ENCODE results near the gene MYO15A. TPM values are rescaled to one million over a fixed set of nuclear protein-coding genes. Genes with fewer than 3 reads are reported as not detected.

The MYO15A gene
- total RNA-seq, 2 experiments from 2014 or later = 0.27 to 0.46 TPM

- ChIA-PET CTCF (no interaction called here), POLR2A (no interaction called here)
These were observed 85.8 kb downstream of the MYO15A start for GRCh38 chr17:18194394-18194793.

- CTCF ChIA-PET = no interaction called here
- POLR2A ChIA-PET = no interaction called here
These were observed 86.2 kb downstream of the MYO15A start for GRCh38 chr17:18194804-18195203.

GRCh38 chr17:18195246-18195645 lies 86.7 kb downstream of the MYO15A start:
- CTCF ChIA-PET = no interaction called here
- POLR2A ChIA-PET = no interaction called here

- CTCF ChIA-PET = interaction anchor here (1.2 to 2.2 kb wide), 4 partner anchors 9 to 58 kb away, joined by 3 to 7 read pairs (median 6); partner anchors contain the start of gene ALKBH5
- POLR2A ChIA-PET = no interaction called here
These were observed 89.1 kb downstream of the MYO15A start for GRCh38 chr17:18197535-18198194.

- ChIA-PET POLR2A (no interaction called here), CTCF (interaction anchor here (1.2 to 2.2 kb wide), 3 partner anchors 10 to 59 kb away, joined by 3 to 7 read pairs (median 7); partner anchors contain the start of gene ALKBH5)
These were observed 90.0 kb downstream of the MYO15A start for GRCh38 chr17:18198530-18198929.

GRCh38 chr17:18201108-18201507 lies 92.6 kb downstream of the MYO15A start:
- ChIA-PET POLR2A (no interaction called here), CTCF (interaction anchor here (1.2 to 2.6 kb wide), 3 partner anchors 9 to 60 kb away, joined by 3 to 6 read pairs (median 3); no protein-coding TSS in a partner anchor)

GRCh38 chr17:18203308-18203707 lies 94.8 kb downstream of the MYO15A start:
- POLR2A ChIA-PET = no interaction called here

GRCh38 chr17:18205861-18206260 lies 97.3 kb downstream of the MYO15A start:
- CTCF ChIA-PET = interaction anchor here (1.2 kb wide), 1 partner anchor 15 kb away, joined by 4 read pairs; no protein-coding TSS in a partner anchor

More at GRCh38 chr17:18203308-18203707, 94.8 kb downstream of the MYO15A start:
- CTCF ChIA-PET = interaction anchor here (1.0 kb wide), 1 partner anchor 17 kb away, joined by 3 read pairs; no protein-coding TSS in a partner anchor

GRCh38 chr17:18206962-18207361 lies 98.4 kb downstream of the MYO15A start:
- CTCF ChIA-PET = interaction anchor here (1.2 kb wide), 1 partner anchor 14 kb away, joined by 4 read pairs; no protein-coding TSS in a partner anchor

More at GRCh38 chr17:18205861-18206260, 97.3 kb downstream of the MYO15A start:
- POLR2A ChIA-PET = no interaction called here

GRCh38 chr17:18208092-18208491 lies 99.5 kb downstream of the MYO15A start:
- ChIA-PET CTCF (no interaction called here), POLR2A (no interaction called here)

More at GRCh38 chr17:18206962-18207361, 98.4 kb downstream of the MYO15A start:
- POLR2A ChIA-PET = no interaction called here

GRCh38 chr17:18213666-18214270 lies 105.2 kb downstream of the MYO15A start:
- CTCF ChIA-PET = interaction anchor here (1.2 to 1.3 kb wide), 2 partner anchors 26 to 29 kb away, joined by 3 read pairs; no protein-coding TSS in a partner anchor
- POLR2A ChIA-PET = interaction anchor here (0.6 kb wide), 1 partner anchor 12 kb away, joined by 7 read pairs; the partner anchor contains the start of gene LLGL1

GRCh38 chr17:18216906-18217305 lies 108.3 kb downstream of the MYO15A start:
- POLR2A ChIA-PET = interaction anchor here (0.7 kb wide), 1 partner anchor 61 kb away, joined by 4 read pairs; no protein-coding TSS in a partner anchor
- CTCF ChIA-PET = interaction anchor here (0.7 to 4.7 kb wide), 9 partner anchors 12 to 108 kb away, joined by 3 to 18 read pairs (median 4); no protein-coding TSS in a partner anchor

- CTCF ChIA-PET = interaction anchor here (0.6 to 4.7 kb wide), 13 partner anchors 13 to 254 kb away, joined by 3 to 18 read pairs (median 4); no protein-coding TSS in a partner anchor
- POLR2A ChIA-PET = interaction anchor here (0.6 to 0.7 kb wide), 2 partner anchors 60 to 585 kb away, joined by 3 to 4 read pairs; no protein-coding TSS in a partner anchor
These were observed 109.0 kb downstream of the MYO15A start for GRCh38 chr17:18217412-18218015.

GRCh38 chr17:18218756-18219415 lies 110.3 kb downstream of the MYO15A start:
- POLR2A ChIA-PET = no interaction called here
- CTCF ChIA-PET = interaction anchor here (4.7 kb wide), 1 partner anchor 79 kb away, joined by 18 read pairs; no protein-coding TSS in a partner anchor

GRCh38 chr17:18224053-18224386 lies 115.5 kb downstream of the MYO15A start:
- ChIA-PET CTCF (interaction anchor here (1.5 kb wide), 1 partner anchor 24 kb away, joined by 4 read pairs; no protein-coding TSS in a partner anchor), POLR2A (interaction anchor here (0.5 to 0.8 kb wide), 2 partner anchors 33 to 40 kb away, joined by 3 read pairs; partner anchors contain the start of gene ALKBH5)

GRCh38 chr17:18224387-18225120 lies 116.0 kb downstream of the MYO15A start:
- CTCF ChIA-PET = interaction anchor here (1.5 kb wide), 1 partner anchor 24 kb away, joined by 4 read pairs; no protein-coding TSS in a partner anchor

GRCh38 chr17:18225121-18225641 lies 116.6 kb downstream of the MYO15A start, which contains the start of gene LLGL1:
Gene LLGL1 (plus strand): TSS chr17:18225635. CDS start chr17:18225683, 48 bp downstream.
- CTCF ChIA-PET = interaction anchor here (1.5 kb wide), 1 partner anchor 23 kb away, joined by 4 read pairs; no protein-coding TSS in a partner anchor
- POLR2A ChIA-PET = interaction anchor here (0.6 kb wide), 2 partner anchors 11 to 135 kb away, joined by 4 to 7 read pairs; no protein-coding TSS in a partner anchor

More at GRCh38 chr17:18224387-18225120, 116.0 kb downstream of the MYO15A start:
- POLR2A ChIA-PET = interaction anchor here (0.8 kb wide), 1 partner anchor 41 kb away, joined by 3 read pairs; the partner anchor contains the start of gene ALKBH5
